Activated CD4-positive, alpha-beta T cell treated with anti-CD3 and anti-CD28 coated beads, Interleukin-2, Interleukin-6, amounts not matched to agents 100 ng/mL and 50 ng/mL, durations not matched to agents 16 hours and 8 hours (primary cell): ENCODE measurements around the gene SLC25A51.

Experiments
- DNase-seq: peaks from one replicate; pipeline ENCODE4 v3.0.0-alpha.2; 2020

SLC25A51 gene

GRCh38 chr9:37936965-37937364 lies 33.0 kb upstream of the SLC25A51 start:
- DNase-seq: no peak

GRCh38 chr9:37936376-37936775 lies 32.4 kb upstream of the SLC25A51 start:
- DNase-seq: no peak

GRCh38 chr9:37935096-37935495 lies 31.2 kb upstream of the SLC25A51 start:
- no peak for DNase-seq

DNA sequence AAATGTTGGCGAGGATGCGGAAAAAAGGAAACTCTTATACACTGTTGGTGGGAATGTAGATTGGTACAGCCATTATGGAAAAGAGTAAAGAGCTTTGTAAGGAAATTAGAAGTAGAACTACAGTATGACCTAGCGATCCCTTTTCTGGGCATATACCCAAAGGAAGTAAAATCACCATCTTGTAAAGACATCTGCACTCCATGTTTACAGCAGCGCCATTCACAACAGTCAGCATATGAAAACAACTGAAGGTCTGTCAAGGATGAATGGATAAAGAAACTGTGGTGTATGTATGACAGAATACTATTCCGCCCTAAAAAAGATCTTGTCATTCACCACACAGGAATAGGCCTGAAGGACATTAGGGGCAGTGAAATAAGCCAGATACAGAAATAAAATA lies 27.7 kb upstream of the SLC25A51 start:
- no peak for DNase-seq

DNA sequence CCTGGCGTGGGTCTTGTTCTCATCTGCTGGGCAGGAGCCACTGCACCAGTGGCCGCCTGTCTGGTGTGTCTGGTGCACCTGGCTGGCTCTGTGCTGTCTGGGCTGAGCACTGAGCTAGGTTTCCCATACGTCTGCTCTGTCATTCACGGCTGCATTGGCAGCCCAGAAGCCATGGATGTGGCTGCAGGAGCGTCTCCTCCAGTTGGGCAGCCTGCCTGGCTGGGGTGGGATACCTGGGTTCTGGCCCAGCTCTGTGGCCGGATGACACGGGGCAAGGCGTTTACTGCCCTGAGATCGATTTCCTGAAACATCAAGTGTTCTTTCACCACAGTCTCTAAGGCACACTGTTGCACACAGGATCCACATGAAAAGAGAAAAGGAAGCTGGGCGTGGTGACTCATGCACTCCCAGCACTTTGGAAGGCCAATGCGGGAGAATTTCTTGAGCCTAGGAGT lies 25.5 kb upstream of the SLC25A51 start:
- no peak for DNase-seq

- no peak for DNase-seq
Measured at GRCh38 chr9:37928552-37929430, 24.9 kb upstream of the SLC25A51 start.

DNA sequence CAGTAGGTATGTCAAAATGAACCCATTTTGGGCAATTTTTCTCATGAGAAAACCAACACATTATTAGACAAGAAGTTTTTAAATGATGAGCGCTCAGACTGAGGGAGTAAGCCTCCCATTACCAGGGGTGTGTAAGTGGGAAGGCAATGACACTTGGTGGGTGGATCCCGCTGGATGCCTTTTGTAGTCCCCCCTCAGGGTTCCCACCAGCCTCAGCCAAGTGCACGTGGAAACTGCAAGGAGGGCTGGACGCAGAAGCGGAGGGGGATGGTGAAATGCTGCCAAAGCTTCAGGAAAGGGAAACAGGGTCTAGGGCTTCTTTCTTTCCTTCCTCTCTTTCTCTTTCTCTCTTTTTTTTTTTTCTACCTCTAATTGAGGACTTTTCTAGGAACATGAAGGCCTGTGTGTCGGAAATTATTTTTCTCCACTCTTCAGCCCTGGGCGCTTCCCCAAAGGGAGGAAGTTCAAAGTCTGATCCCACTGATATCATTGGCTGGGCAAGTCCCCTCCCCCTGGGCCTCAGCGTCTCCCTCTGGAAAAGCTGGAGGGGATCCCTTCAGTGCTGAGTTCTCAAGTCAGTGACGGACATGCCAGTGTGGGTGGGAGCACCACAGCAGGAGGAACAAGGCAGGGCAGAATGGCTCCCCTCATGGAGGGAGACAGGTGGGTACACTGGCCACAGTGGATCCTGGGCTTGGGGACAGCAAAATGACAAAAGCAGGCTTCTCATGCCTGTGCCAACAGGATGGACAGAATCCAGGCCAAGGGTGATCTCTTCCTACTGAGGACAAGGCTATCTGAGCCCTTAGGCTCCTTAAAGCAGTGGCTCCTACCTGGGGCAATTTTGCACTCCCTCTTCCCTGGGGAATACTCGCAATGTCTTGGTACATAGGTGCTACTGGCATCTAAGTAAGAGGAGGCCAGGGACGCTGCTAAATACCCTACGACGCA lies 23.9 kb upstream of the SLC25A51 start:
- DNase-seq: no peak

GRCh38 chr9:37927132-37927531 lies 23.2 kb upstream of the SLC25A51 start:
- DNase-seq: no peak

GRCh38 chr9:37926737-37927118 lies 22.8 kb upstream of the SLC25A51 start:
- no peak for DNase-seq

GRCh38 chr9:37925786-37926736 lies 22.1 kb upstream of the SLC25A51 start:
- peak; percentile 40 for DNase-seq

- DNase-seq: no peak
Measured at GRCh38 chr9:37925006-37925405, 21.1 kb upstream of the SLC25A51 start.

DNA sequence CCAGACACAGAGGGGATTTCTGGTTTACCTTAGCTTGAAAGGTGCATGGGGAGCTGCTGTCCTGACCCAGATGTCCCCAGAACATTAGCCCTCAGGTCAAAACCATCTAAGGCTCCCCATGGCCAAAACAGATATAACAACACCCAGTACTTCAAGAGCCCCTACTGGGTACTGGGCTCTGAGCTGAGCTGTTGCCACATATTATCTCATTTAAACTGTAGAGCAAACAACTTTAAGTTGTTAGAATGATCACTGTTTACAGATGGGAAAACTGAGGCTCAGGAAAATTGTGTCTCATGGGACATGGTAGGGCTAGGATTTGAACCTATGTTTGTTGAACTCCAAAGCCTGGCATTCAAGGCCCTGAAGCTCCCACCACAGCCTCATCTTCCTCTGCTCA lies 20.6 kb upstream of the SLC25A51 start:
- DNase-seq: no peak

- no peak for DNase-seq
Measured at GRCh38 chr9:37923796-37924427, 20.0 kb upstream of the SLC25A51 start.

- no peak for DNase-seq
Measured at GRCh38 chr9:37923118-37923795, 19.3 kb upstream of the SLC25A51 start.

- no peak for DNase-seq
Measured at GRCh38 chr9:37922363-37923117, 18.6 kb upstream of the SLC25A51 start.

- DNase-seq: no peak
Measured at GRCh38 chr9:37921546-37922300, 17.8 kb upstream of the SLC25A51 start.

GRCh38 chr9:37921168-37921510 lies 17.2 kb upstream of the SLC25A51 start:
- DNase-seq: no peak

DNA sequence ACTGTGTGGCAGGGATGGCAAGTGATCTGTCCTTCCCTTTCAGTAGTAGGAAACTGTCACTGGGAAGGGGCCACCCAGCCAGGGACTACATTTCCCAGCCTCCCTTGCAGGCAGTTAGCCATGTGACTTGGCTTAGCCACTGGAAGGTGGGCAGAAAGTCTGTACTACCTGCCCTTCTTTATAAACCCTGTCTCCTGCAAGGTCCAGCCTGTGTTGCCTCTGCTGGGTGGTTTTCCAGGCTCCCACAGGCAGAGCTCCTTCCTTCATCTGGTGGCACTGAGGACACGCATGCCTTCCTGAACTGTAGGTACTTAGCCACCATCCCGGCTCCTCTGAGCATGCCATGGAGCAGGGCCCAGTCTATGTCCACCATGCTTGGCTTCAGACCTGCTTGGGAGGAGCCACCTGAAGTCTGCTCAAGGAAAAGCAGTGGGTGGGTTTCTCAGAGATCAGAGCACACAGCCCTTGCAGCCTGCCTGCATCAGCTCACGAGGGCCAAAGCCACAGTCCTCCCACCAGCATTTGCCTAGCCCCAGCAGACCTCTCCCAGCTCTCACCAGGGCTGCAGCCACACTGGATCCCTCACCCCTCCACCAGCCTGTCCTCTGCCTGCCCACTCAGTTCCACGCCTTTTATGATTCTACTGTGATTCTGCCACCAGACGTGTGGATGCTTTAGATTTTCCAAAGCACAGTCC lies 16.7 kb upstream of the SLC25A51 start:
- peak; percentile 34 for DNase-seq

- no peak for DNase-seq
Measured at GRCh38 chr9:37919956-37920335, 16.0 kb upstream of the SLC25A51 start.
